Cardiac fibroblast (primary cell): Measurements from ENCODE around the gene STRN4.

Experiments used
- DNase-seq, 2 donors: peaks; one replicate each; pipeline versions ENCODE4 v3.0.0 to v3.0.0-alpha.2; 2010; ENCODE audit warnings: low read depth in 2 of 2
- H3K4me3 ChIP-seq, 2 donors: replicated peaks in 1 of 2; 1 replicate in 1 of 2; 2 replicates in 1 of 2; pipeline ENCODE4 v1.5.1; 2011; ENCODE audit warnings: low read depth in 2 of 2, low read length in 2 of 2, mild to moderate bottlenecking in 2 of 2, moderate library complexity in 1 of 2
- TF ChIP-seq, protein P1 (sequence below): IDR thresholded peaks from one replicate; pipeline ENCODE4 v1.5.1; 2011; ENCODE audit warnings: low read depth, mild to moderate bottlenecking, low read length, inconsistent platforms

STRN4 gene

GRCh38 chr19:46698395-46699321 lies 47.6 kb downstream of the STRN4 start:
- TF ChIP-seq, protein P1, sequence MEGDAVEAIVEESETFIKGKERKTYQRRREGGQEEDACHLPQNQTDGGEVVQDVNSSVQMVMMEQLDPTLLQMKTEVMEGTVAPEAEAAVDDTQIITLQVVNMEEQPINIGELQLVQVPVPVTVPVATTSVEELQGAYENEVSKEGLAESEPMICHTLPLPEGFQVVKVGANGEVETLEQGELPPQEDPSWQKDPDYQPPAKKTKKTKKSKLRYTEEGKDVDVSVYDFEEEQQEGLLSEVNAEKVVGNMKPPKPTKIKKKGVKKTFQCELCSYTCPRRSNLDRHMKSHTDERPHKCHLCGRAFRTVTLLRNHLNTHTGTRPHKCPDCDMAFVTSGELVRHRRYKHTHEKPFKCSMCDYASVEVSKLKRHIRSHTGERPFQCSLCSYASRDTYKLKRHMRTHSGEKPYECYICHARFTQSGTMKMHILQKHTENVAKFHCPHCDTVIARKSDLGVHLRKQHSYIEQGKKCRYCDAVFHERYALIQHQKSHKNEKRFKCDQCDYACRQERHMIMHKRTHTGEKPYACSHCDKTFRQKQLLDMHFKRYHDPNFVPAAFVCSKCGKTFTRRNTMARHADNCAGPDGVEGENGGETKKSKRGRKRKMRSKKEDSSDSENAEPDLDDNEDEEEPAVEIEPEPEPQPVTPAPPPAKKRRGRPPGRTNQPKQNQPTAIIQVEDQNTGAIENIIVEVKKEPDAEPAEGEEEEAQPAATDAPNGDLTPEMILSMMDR, result no peak
- no peak for DNase-seq
- H3K4me3 ChIP-seq, result no peak overlapping the region

- peak; percentile 67 to 71 for DNase-seq
- H3K4me3 ChIP-seq, result no peak overlapping the region
Observed at GRCh38 chr19:46697204-46697960, 48.9 kb downstream of the STRN4 start.

GRCh38 chr19:46696866-46697203 lies 49.4 kb downstream of the STRN4 start:
- no peak for DNase-seq
- no peak overlapping the region for H3K4me3 ChIP-seq
- TF ChIP-seq, protein P1, result no peak

More at GRCh38 chr19:46697204-46697960, 48.9 kb downstream of the STRN4 start:
- TF ChIP-seq, protein P1, result no peak

GRCh38 chr19:46696052-46696451 lies 50.2 kb downstream of the STRN4 start:
- TF ChIP-seq, protein P1, result no peak
- DNase-seq, result no peak
- no peak overlapping the region for H3K4me3 ChIP-seq

DNA sequence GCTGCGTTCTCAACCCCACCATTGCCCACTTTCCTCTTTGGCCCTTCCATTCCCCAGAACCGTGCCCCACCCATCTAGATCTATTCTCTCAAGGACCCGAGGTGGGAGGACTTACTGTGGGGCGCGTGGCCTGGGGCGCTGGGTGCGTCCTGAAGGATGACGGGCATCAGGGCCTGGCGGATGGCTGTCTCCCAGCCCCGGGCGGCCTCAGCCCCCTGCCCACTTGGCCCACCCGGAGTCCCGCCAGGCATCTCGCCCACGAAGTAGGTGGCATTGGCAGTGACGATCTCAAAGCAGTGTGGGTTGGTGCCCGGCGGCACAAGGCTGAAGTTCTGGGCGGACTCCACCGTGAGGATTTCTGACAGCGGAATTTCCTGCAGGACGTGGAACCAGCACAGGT lies 52.5 kb downstream of the STRN4 start:
- TF ChIP-seq, protein P1, result no peak
- H3K4me3 ChIP-seq, result no peak overlapping the region
- DNase-seq, result no peak

DNA sequence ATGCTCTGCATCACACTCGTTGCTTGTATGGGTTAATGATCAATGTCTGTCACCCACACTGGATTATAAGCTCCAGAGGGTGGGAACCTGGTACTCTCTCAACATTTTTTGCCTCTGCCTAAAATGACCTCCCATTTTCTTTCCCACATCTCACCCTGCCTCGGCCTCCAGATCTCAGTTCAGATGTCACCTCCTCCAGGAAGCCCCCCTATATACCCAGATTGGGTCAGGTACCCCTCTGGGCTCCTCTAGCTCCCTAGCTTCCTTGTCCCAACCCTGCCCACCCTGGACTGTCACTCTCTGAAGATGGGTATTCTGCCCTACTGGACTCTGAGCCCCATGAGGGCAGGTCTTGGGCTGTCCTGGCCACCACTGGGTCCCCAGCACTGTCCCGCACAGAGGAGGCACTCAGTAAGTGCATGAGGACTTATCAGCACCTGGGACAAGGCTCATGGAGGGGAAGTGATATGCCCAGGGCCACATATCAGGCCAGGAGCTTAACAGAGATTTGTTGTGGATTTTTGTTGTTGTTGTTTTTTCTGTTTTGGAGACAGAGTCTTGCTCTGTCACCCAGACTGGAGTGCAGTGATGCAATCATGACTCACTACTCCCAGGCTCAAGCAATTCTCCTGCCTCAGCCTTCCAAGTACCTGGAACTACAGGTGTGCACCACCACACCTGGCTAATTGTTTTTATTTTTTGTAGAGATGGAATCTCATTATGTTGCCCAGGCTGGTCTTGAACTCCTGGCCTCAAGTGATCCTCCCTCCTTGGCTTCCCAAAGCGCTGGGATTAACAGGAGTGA lies 53.1 kb downstream of the STRN4 start:
- TF ChIP-seq, protein P1, result no peak
- DNase-seq, result peak in 1 of 2 donors; percentile 33

More for the DNA sequence above, 53.1 kb downstream of the STRN4 start:
- H3K4me3 ChIP-seq, result no peak overlapping the region
